ENCODE measurements around the gene ASGR2.
"Not testable (repeated sequence)": the region's sequence is repeated elsewhere in the genome, so short reads cannot be mapped to it uniquely, and the experiment has no call there.

The ASGR2 gene

GRCh38 chr17:7124923-7125322, 10.3 kb upstream of the ASGR2 start:
- no peak for DNase-seq

GRCh38 chr17:7123844-7124243, 9.2 kb upstream of the ASGR2 start:
- DNase-seq: no peak

- DNase-seq: no peak
These were observed 7.8 kb upstream of the ASGR2 start for GRCh38 chr17:7122381-7122780.

GRCh38 chr17:7120635-7121034, 6.0 kb upstream of the ASGR2 start:
- not testable (repeated sequence) for DNase-seq

GRCh38 chr17:7120123-7120522, 5.5 kb upstream of the ASGR2 start:
- DNase-seq: no peak

GRCh38 chr17:7119314-7119713, 4.7 kb upstream of the ASGR2 start:
- no peak for DNase-seq

- DNase-seq: no peak
These were observed 423 bp upstream of the ASGR2 start for GRCh38 chr17:7114875-7115614.

GRCh38 chr17:7113273-7114071, 1.1 kb downstream of the ASGR2 start:
- DNase-seq: no peak

- no peak for DNase-seq
These were observed 2.0 kb downstream of the ASGR2 start for GRCh38 chr17:7112510-7113108.

GRCh38 chr17:7111784-7112509, 2.7 kb downstream of the ASGR2 start:
- no peak for DNase-seq

GRCh38 chr17:7110617-7111306, 3.9 kb downstream of the ASGR2 start:
- no peak for DNase-seq

- no peak for DNase-seq
These were observed 4.9 kb downstream of the ASGR2 start for GRCh38 chr17:7109461-7110322.

- no peak for DNase-seq
These were observed 5.6 kb downstream of the ASGR2 start for GRCh38 chr17:7108981-7109380.

GRCh38 chr17:7108560-7108925, 6.1 kb downstream of the ASGR2 start:
- no peak for DNase-seq

GRCh38 chr17:7107795-7108559, 6.6 kb downstream of the ASGR2 start:
- DNase-seq: no peak

- no peak for DNase-seq
These were observed 7.4 kb downstream of the ASGR2 start for GRCh38 chr17:7107012-7107754.

GRCh38 chr17:7102421-7102820, 12.2 kb downstream of the ASGR2 start:
- no peak for DNase-seq

- DNase-seq: no peak
These were observed 13.1 kb downstream of the ASGR2 start for GRCh38 chr17:7101531-7101930.

- not testable (repeated sequence) for DNase-seq
These were observed 13.8 kb downstream of the ASGR2 start for GRCh38 chr17:7100641-7101379.
